HS-27A (cell line): ENCODE measurements around the gene HOATZ.

ENCODE experiments used
- DNase-seq: peaks from one replicate; pipeline ENCODE4 v3.0.0-alpha.2; 2012; ENCODE audit warnings: low read depth, missing footprints

HOATZ gene

DNA sequence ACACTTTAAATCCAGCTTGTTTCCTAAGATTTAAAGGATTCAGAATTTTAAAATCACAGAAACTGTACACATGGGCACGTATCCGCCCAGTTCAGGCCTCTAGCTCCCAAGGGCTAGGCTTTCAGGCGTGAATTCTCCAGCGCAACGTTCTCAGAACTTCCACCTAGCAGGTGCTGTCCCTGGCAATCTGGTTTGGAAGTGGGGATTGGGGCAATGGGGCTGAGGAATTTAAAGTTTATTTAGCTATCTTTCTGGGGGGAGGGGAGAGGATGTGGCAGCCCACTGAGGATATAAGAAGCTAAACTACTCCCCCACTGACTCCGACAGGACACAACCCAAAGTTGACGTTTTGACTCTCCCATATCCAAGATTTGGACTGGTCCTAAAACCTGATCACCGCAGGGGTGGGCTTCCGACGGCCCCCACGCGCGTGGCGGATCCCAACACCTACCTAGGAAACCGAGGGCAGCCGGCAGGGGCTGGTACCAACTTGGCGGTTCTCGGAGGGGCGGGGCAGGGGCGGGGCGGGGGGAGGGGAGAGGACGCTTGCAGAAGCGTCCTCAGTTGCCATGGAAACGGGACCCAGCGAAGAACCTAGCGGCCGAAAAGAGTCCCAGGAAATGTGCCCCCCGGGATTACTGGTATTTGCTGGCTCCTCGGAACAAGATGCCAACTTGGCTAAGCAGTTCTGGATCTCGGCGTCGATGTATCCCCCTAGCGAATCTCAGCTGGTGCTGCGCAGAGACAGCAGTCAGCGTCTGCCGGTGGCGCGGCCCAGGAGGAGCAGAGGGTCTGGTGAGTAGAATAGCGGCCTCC, at the start of gene HOATZ:
Gene HOATZ (plus strand): TSS at position 563 of the 816 bp plus-strand sequence. CDS start 7 bp downstream, at position 570.
- DNase-seq, result no peak

GRCh38 chr11:111465400-111465799, 49.2 kb upstream of the HOATZ start:
- DNase-seq, result peak; percentile 29

DNA sequence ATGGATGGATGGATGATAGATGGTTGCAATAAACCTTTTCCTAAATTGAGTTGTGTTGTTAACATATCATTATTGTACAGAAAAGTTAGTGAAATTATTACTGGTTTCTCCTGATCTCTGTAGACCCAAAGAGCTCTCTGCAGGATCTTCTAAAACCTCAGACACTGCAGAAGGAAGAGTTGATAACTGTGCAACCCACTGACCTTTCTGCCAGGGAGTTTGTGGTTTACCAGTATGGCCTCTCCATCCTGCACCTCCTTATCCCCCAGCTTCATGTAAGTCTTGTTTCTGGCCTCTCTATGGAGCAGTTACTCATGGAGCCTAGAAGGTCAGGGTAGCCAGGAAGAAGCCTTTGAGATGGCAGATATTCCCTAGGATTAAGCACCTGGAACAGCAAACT, 48.0 kb upstream of the HOATZ start:
- DNase-seq, result no peak

DNA sequence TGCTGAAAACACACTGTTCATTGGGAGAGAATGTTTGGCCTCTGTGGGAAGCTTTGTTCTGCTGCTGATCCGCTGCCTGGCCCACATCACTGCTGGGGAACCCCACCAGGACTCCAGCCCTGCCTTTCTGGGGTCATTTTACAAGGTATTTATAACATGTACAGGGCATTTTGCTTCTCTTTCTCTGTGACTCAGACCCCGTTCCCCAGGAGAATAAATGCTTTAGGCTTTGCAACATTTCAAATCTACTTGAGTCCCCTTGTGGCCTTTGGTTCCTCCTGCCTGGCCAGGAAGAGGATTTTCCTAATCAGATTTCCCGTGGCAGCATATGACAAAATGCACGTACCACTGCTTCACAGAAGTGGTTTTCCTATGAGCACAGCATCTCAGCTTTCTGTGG, 45.4 kb upstream of the HOATZ start:
- DNase-seq, result no peak

DNA sequence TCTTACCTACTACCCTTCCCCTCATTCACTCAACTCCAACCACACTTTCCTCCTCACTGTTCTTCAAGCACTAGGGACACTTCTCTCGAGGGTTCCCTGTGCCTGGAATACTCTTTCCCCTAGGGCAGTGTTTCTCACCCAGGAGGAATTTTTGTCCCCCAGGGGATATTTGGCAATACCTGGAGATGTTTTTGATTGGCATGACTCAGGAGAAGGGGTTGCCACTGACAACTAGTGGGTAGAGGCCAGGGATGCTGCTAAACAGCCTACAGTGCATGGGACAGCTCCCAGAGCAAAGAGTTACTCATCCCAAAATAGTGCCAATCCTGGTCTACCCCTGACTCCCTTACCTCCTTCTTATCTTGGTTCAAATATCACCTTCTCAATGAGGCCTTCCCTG, 42.4 kb upstream of the HOATZ start:
- DNase-seq, result no peak

GRCh38 chr11:111474432-111474831, 40.1 kb upstream of the HOATZ start:
- no peak for DNase-seq

GRCh38 chr11:111476366-111476765, 38.2 kb upstream of the HOATZ start:
- no peak for DNase-seq

- DNase-seq, result no peak
Observed at GRCh38 chr11:111476956-111477355, 37.6 kb upstream of the HOATZ start.

DNA sequence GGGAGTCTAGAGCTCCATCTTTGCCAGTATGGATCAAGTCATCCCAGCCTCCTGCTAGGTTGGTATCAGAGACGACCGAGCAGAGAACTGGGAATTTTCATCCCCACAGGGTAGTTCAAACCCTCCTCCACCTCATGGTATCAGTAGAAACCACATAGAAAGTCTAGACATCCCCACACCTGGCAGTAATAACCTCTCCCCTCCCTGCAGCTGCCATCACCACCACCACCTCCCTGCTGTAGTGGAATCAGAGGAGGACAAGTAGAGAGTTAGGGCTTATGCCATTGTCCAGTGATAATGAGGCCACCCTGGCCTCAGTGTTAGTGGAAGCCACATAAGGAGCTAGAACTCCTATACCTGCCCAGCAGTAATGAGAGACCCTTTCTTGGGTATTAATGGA, 36.7 kb upstream of the HOATZ start:
- DNase-seq, result no peak

- no peak for DNase-seq
Observed at GRCh38 chr11:111479666-111480065, 34.9 kb upstream of the HOATZ start.

GRCh38 chr11:111483431-111483830, 31.1 kb upstream of the HOATZ start:
- no peak for DNase-seq

- no peak for DNase-seq
Observed at GRCh38 chr11:111490496-111490895, 24.1 kb upstream of the HOATZ start.

GRCh38 chr11:111494040-111494439, 20.5 kb upstream of the HOATZ start:
- DNase-seq, result no peak

GRCh38 chr11:111499483-111499882, 15.1 kb upstream of the HOATZ start:
- no peak for DNase-seq

DNA sequence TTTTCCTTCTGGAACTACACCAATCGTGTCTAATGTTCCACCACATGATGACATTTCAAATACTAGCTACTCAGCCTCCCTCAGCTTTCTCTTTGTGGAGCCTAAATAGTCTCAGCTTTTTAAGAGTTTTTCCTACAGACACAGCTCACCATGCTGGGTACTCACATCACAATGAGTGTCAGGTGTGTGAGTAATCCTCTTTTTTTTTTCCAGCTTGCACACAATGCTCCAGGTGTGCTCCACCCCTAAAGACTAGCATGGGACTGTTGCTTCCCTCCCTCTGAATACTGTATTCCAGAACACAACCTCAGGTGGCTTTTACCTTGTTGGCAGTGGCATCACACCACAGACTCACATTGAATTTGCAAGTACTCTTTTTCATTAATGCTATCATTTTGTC, 14.1 kb upstream of the HOATZ start:
- no peak for DNase-seq

DNA sequence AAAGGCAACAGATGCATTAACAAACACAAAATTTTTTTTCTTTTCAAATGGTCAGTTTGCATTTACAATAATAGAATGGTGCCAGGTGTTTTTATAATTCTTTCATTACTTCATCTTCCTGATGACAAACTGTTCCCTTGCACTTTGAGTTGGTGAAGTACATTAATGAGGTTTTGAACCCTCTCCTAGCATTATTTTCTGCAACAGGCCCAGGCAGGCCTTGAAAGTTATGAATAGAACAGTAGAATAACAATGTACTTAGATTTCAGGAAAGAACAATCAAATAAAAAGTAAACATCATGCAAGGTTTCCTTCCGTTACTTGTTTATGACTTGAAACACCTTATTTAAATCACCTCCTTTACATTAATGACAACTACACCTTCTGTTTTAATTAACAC, 12.0 kb upstream of the HOATZ start:
- DNase-seq, result no peak

DNA sequence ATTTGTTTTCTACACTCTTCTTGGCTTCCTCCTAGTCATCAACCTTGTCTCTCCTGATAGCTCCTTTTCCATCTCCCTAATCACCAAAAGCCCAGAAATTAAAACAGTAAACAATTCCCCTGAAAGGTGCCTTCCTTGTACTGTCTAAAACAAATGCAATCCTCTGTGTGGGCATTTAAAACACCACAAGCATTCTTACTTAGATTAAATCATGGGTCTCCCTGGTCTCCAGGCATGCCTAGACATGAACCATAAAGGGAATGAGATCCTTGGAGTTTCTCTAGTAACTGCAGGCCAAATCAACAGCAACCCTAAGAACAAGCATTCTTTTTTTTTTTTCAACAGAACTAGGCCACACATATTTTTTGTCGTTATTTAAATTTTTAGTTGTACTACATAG, 4.3 kb upstream of the HOATZ start:
- no peak for DNase-seq

GRCh38 chr11:111512296-111513239, 2.0 kb upstream of the HOATZ start, which contains the start of gene BTG4:
TSS of gene BTG4 (minus strand) at chr11:111512386. CDS start at chr11:111498776, 13,610 bp downstream.
- DNase-seq, result no peak

GRCh38 chr11:111513240-111513605, 1.4 kb upstream of the HOATZ start:
- DNase-seq, result no peak

DNA sequence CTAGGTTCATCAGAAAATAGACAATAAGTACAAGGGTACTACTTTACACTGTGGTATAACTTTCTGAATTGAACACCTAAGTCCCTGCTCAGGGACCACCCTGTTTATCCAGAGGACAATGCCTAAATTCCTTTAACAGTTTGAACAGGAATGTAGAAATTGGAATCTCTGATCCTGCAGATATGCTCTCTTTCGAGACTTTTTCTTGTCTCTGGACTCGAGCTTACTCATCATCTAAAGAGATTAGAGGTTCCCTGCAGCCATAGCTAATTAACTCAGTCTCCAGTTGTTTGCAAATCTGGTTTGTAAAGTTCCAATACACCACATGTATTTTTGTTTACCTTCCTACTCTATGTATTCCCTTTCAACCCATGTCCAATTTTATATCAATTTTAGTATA, 1.0 kb downstream of the HOATZ start:
- no peak for DNase-seq

- no peak for DNase-seq
Observed at GRCh38 chr11:111518668-111519067, 4.1 kb downstream of the HOATZ start.

- DNase-seq, result peak; percentile 45
Observed at GRCh38 chr11:111520560-111520959, 6.0 kb downstream of the HOATZ start.

GRCh38 chr11:111521135-111521534, 6.6 kb downstream of the HOATZ start:
- DNase-seq, result peak; percentile 17
